ENCODE measurements around the gene AGFG2.

The AGFG2 gene

GRCh38 chr7:100492738-100493475, 46.1 kb upstream of the AGFG2 start:
- no peak for ATAC-seq
- TF ChIP-seq OSR1 (CRISPR knock-in tag; IDR thresholded peaks at IDR 0.05) (no peak), ESRRG (CRISPR knock-in tag; IDR thresholded peaks at IDR 0.05) (no peak), PPARA (CRISPR knock-in tag; IDR thresholded peaks at IDR 0.05; ENCODE audit: borderline replicate concordance) (no peak), SNAI2 (CRISPR knock-in tag; IDR thresholded peaks at IDR 0.05) (no peak), ZFP30 (CRISPR knock-in tag; IDR thresholded peaks at IDR 0.05) (no peak), CREB5 (CRISPR knock-in tag; IDR thresholded peaks at IDR 0.05; ENCODE audit: low read depth) (no peak), ARNTL (CRISPR knock-in tag; IDR thresholded peaks at IDR 0.05; ENCODE audit: borderline replicate concordance, low read depth) (no peak), BACH2 (CRISPR knock-in tag; IDR thresholded peaks at IDR 0.05; ENCODE audit: borderline replicate concordance) (no peak)

GRCh38 chr7:100493476-100494264, 45.3 kb upstream of the AGFG2 start:
- TF ChIP-seq BACH2 (CRISPR knock-in tag; IDR thresholded peaks at IDR 0.05; ENCODE audit: borderline replicate concordance) (no peak), POU6F1 (CRISPR knock-in tag; IDR thresholded peaks at IDR 0.05; ENCODE audit: borderline replicate concordance, low read depth) (no peak), OSR1 (CRISPR knock-in tag; IDR thresholded peaks at IDR 0.05) (no peak), RARB (CRISPR knock-in tag; IDR thresholded peaks at IDR 0.05) (no peak), CREB5 (CRISPR knock-in tag; IDR thresholded peaks at IDR 0.05; ENCODE audit: low read depth) (no peak), TCF4 (CRISPR knock-in tag; IDR thresholded peaks at IDR 0.05; ENCODE audit: borderline replicate concordance) (no peak), PATZ1 (CRISPR knock-in tag; IDR thresholded peaks at IDR 0.05; ENCODE audit: borderline replicate concordance) (no peak)
- ATAC-seq, result no peak

DNA sequence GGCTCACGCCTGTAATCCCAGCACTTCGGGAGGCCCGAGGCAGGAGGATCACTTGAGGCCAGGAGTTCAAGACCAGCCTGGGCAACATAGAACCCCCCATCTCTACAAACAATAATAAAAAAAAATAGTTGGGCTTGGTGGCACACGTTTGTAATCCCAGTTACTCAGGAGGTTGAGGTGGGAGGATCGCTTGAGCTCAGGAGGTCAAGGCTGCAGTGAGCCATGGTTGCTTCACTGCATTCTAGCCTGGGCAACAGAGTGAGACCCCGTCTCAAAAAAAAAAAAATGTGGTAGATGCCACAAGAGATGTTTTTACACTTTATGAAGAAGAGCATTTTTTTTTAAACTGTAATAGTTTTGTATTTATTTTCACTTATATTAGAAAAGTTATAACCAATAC, 42.5 kb upstream of the AGFG2 start:
- TF ChIP-seq ESRRG (CRISPR knock-in tag; IDR thresholded peaks at IDR 0.05), result no peak
- TF ChIP-seq ZFP3 (CRISPR knock-in tag; IDR thresholded peaks at IDR 0.05), result no peak
- TF ChIP-seq OSR1 (CRISPR knock-in tag; IDR thresholded peaks at IDR 0.05), result no peak
- TF ChIP-seq CREB5 (CRISPR knock-in tag; IDR thresholded peaks at IDR 0.05; ENCODE audit: low read depth), result no peak
- no peak for TF ChIP-seq ZNF565 (CRISPR knock-in tag; conservative IDR thresholded peaks at IDR 0.05; ENCODE audit: low read depth)
- TF ChIP-seq, protein P1, sequence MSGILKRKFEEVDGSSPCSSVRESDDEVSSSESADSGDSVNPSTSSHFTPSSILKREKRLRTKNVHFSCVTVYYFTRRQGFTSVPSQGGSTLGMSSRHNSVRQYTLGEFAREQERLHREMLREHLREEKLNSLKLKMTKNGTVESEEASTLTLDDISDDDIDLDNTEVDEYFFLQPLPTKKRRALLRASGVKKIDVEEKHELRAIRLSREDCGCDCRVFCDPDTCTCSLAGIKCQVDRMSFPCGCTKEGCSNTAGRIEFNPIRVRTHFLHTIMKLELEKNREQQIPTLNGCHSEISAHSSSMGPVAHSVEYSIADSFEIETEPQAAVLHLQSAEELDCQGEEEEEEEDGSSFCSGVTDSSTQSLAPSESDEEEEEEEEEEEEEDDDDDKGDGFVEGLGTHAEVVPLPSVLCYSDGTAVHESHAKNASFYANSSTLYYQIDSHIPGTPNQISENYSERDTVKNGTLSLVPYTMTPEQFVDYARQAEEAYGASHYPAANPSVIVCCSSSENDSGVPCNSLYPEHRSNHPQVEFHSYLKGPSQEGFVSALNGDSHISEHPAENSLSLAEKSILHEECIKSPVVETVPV (CRISPR knock-in tag; IDR thresholded peaks at IDR 0.05), result no peak
- no peak for TF ChIP-seq TCF4 (CRISPR knock-in tag; IDR thresholded peaks at IDR 0.05; ENCODE audit: borderline replicate concordance)
- no peak for TF ChIP-seq ZC3H10 (CRISPR knock-in tag; IDR thresholded peaks at IDR 0.05)
- no peak for TF ChIP-seq TOX (CRISPR knock-in tag; IDR thresholded peaks at IDR 0.05; ENCODE audit: borderline replicate concordance)
- TF ChIP-seq ZNF70 (CRISPR knock-in tag; IDR thresholded peaks at IDR 0.05), result no peak
- TF ChIP-seq GLIS3 (CRISPR knock-in tag; IDR thresholded peaks at IDR 0.05), result no peak
- no peak for TF ChIP-seq BACH2 (CRISPR knock-in tag; IDR thresholded peaks at IDR 0.05; ENCODE audit: borderline replicate concordance)
- no peak for TF ChIP-seq CSDC2 (CRISPR knock-in tag; IDR thresholded peaks at IDR 0.05)
- no peak for TF ChIP-seq PPARA (CRISPR knock-in tag; IDR thresholded peaks at IDR 0.05; ENCODE audit: borderline replicate concordance)
- TF ChIP-seq PATZ1 (CRISPR knock-in tag; IDR thresholded peaks at IDR 0.05; ENCODE audit: borderline replicate concordance), result no peak
- TF ChIP-seq ZFP30 (CRISPR knock-in tag; IDR thresholded peaks at IDR 0.05), result no peak
- TF ChIP-seq, protein P2, sequence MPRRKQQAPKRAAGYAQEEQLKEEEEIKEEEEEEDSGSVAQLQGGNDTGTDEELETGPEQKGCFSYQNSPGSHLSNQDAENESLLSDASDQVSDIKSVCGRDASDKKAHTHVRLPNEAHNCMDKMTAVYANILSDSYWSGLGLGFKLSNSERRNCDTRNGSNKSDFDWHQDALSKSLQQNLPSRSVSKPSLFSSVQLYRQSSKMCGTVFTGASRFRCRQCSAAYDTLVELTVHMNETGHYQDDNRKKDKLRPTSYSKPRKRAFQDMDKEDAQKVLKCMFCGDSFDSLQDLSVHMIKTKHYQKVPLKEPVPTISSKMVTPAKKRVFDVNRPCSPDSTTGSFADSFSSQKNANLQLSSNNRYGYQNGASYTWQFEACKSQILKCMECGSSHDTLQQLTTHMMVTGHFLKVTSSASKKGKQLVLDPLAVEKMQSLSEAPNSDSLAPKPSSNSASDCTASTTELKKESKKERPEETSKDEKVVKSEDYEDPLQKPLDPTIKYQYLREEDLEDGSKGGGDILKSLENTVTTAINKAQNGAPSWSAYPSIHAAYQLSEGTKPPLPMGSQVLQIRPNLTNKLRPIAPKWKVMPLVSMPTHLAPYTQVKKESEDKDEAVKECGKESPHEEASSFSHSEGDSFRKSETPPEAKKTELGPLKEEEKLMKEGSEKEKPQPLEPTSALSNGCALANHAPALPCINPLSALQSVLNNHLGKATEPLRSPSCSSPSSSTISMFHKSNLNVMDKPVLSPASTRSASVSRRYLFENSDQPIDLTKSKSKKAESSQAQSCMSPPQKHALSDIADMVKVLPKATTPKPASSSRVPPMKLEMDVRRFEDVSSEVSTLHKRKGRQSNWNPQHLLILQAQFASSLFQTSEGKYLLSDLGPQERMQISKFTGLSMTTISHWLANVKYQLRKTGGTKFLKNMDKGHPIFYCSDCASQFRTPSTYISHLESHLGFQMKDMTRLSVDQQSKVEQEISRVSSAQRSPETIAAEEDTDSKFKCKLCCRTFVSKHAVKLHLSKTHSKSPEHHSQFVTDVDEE (CRISPR knock-in tag; IDR thresholded peaks at IDR 0.05), result no peak
- no peak for ATAC-seq

Measured in SK-N-SH treated with all-trans-retinoic acid at 6 μM for 48 hours (cell line).